NCI-H2171 treated with DMSO at 0.1 percent for 48 hours (cell line): ENCODE data around the gene MOBP.
"Not testable (repeated sequence)": the region's sequence is repeated elsewhere in the genome, so short reads cannot be mapped to it uniquely, and the experiment has no call there.

Experiments
- DNase-seq: peaks from one replicate; lab custom pipeline; 2025; lab: John Stamatoyannopoulos, UW

MOBP gene

DNA sequence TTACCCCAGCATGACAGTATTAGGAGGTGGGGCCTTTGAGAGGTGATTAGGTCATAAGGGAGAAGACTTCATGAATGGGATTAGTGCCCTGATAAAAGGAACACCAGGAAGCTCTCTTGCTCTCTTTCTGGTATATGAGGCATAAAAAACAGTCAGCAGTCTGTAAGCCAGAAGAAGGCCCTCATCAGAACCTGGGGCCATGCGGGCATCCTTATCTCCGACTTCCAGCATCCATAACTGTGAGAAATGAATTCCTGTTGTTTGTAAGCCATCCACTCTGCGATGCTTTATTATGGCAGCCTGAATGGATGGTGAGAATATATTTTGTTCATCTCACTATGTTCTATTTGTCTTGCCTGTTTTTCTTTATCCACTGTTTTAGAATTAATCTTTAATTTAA is 17.7 kb upstream of the MOBP start:
- no peak for DNase-seq

- DNase-seq: no peak
These were observed 14.3 kb upstream of the MOBP start for GRCh38 chr3:39453134-39453533.

GRCh38 chr3:39453872-39454271 is 13.6 kb upstream of the MOBP start:
- not testable (repeated sequence) for DNase-seq

DNA sequence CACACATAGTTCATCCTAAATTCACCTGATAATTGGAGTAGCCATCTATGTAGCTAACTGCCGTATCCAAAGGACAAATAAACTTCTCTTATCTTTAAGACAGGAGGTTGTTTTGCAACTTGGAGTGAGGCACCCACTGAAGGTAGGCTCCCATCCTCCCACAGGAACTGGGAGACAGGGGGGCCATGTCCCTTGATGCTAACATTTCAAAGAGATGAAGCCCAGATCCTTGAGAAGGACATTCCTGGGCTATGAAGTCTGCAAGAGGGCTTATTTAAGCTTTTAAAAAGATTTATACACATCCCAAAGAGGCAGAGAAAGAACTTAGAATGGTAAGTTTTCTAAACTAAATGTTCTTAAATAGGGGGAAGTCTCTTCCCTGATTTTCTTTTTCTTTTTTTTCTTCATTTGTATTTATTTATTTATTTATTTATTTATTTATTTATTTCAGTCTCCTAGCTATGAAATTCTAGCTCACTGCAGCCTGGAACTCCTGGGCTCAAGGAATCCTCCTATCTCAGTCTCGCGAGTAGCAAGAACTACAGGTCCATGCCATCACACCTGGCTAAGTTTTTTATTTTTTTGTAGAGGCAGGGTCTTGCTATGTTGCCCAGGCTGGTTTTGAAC is 12.8 kb upstream of the MOBP start:
- DNase-seq: no peak

DNA sequence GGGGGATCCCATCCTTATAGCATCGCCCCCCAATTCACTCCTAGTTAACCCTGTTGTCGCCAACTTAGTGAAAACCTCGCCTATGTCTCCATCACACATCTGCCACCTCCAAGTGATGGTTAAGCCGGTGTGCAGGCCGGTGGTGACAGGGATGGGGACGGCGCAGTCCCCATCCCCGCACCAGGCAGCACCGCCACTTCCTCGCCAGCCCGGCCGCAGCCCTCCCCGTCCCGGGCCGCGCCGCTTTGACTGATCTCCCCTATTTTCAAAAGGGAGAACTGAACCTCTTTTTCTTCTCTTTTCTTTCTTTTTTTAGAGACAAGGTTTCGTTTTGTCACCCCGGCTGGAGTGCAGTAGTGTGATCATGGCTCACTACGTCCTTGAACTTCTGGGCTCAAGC is 11.3 kb upstream of the MOBP start:
- no peak for DNase-seq

DNA sequence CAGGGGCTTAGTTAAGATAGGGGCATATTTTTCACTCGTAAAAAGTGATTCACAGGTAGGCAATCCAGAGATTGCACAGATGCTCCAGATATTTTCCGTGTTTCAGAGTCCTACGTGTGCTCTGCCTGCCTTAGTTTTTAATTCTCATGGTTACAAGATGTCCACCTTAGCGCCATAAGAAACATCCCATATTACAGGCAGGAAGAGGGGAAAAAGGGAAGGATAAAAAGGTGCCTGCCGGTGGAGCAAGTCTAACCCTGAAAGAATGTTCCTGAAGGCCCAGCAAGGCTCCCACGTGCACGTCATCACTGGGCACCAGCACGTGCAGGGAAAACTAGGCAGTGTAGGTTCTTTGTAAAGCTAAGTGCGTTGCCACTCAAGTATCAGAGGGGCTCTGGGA is 10.1 kb upstream of the MOBP start:
- DNase-seq: no peak

DNA sequence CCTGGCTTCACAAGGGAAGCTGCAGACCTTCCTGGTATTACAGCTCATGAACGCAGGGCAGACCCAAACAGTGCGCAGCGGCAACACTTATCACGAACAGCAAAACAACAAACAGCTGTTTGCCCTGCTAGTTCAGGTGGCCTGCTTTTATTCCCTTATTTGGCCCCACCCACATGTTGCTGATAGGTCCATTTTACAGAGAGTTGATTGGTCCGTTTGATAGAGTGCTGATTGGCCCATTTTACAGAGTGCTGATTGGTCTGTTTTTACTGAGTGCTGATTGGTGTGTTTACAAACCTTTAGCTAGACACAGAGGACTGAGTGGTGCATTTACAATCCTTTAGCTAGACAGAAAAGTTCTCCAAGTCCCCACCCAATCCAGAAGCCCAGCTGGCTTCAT is 8.9 kb upstream of the MOBP start:
- not testable (repeated sequence) for DNase-seq

GRCh38 chr3:39460677-39461076 is 6.8 kb upstream of the MOBP start:
- no peak for DNase-seq

DNA sequence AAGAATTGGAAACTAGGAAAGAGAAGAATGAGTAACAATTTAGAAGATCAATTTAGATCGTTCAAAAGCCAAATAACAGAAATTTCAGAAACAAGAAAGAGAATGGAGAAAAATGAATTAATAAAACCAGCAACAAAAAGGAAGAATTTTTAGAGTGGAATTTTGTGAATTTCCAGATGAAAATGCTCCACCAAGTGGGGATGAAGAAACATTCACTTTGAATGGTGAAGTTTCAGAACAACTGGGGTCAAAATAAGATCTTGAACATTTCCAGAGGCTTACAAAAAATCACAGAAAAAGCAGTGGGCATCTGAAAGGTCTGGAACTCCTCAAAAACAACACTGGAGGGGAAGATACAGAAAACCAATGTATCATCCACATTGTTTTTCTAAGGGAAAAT is 4.2 kb upstream of the MOBP start:
- no peak for DNase-seq

GRCh38 chr3:39466988-39467387 is 492 bp upstream of the MOBP start:
- no peak for DNase-seq

DNA sequence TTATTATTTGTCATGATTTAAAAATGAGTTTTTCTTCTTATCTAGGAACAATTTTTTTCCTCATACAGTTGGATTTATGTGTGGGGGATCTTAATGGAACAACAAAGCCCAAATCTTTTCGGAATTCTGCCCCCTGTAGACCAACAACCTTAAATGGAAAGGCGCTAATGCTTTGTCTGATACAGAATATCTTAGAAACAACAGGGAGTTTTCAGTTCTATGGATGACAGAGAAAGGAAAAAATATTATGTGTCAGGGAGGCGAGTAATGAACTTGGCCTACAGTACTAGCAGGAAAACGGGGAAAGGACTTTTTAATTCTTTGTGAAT is 592 bp downstream of the MOBP start:
- no peak for DNase-seq

DNA sequence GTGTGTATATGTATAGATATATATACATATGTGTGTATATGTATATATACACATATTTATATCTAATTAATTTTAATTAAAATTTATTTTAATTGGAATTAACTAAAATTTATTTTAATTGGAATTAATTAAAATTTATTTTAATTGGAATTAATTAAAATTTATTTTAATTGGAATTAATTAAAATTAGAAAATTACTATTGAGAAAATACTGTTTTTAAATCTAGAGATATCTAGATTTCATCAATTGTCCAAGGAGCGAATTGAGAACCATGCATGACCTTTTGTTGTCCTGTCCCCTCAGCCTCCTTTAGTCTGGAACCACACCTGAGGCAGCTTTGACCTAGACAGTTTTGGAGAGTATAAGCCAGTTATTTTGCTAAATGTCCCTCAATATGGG is 1.8 kb downstream of the MOBP start:
- DNase-seq: no peak

- no peak for DNase-seq
These were observed 2.5 kb downstream of the MOBP start for GRCh38 chr3:39469945-39470344.

DNA sequence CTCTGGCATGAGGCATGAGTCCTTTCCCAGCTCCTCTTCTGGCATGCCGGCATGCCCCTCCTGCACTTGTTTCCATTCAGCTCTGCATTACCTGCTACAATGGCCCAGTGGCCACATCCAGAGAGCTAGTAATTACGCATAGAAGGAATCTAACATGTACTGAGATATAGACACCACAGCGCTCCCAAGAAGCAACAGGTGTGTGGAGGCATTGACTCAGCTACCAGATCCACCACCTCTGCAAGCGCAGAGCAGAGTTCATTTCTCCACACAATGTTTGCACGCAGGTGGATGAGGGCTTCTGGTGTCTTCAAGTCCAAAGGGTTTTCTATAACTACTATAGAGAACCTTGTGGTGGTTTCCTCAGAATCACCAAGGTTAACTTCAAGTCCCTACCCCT is 4.2 kb downstream of the MOBP start:
- DNase-seq: no peak

DNA sequence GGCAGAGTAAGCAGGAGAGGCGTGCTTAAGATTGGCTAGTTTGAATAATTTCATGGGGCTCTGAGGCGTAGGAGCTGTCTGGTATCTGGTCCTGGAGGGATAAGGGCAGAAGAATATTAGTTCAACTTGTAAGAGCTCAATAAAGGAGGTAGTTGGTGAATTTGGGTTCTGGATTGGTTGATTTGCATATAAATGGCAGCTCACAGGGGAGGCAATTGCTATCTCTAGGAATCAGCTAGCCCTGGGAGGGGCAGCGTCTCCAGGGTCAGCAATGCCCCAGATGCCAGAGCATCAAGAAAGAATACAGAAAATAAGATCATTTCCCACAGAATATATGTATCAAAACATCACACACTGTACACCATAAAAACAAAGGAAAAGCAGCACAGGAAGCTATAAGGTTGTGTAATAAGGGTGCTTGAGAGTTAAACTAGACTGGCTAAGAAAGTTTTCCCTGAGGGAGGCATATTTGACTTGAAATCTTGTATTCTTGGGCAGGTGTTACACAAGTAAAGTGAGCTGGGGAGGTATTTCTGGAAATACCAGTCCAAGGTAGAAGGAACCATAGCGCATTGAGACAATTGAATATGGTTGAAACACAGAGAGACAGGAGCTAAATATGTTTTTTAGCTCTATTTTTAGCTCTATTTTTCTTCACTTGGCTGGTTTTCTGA is 6.1 kb downstream of the MOBP start:
- DNase-seq: no peak

DNA sequence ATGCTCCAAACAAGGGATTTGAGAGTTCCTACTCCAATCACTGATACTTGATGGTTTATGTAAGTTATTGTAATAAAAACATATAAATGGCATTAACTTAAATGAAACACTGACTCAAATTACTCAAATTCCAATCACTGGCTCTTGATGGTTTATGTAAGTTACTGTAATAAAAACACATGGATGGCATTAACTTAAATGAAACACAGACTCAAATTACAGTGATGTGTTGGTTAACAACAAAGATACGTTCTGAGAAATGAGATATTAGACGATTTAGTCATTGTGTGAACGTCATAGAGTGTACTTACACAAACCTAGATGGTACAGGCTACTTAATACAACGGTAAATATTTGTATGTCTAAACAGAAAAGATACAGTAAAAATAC is 6.6 kb downstream of the MOBP start:
- no peak for DNase-seq

- no peak for DNase-seq
These were observed 9.3 kb downstream of the MOBP start for GRCh38 chr3:39476783-39477182.

DNA sequence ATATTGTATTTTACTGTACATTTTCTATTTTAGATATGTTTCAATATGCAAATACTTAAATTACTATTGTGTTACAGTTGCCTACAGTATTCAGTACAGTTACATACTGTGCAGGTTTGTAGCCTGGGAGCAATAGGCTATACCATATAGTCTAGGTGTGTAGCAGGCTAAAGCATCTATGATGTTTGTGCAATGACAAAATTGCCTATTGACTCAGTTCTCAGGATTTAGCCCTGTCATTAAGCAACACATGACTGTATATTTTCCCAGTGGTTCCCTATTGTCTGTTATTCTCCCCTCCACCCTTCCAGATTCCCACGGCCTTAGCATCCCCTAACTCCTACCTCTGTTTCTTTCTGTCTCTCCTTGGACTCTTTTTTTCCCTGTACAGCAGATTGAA is 10.7 kb downstream of the MOBP start:
- DNase-seq: no peak

GRCh38 chr3:39479701-39480414 is 12.4 kb downstream of the MOBP start:
- DNase-seq: peak; percentile 67

GRCh38 chr3:39485547-39485946 is 18.1 kb downstream of the MOBP start:
- DNase-seq: no peak

GRCh38 chr3:39491014-39491413 is 23.5 kb downstream of the MOBP start:
- DNase-seq: no peak

DNA sequence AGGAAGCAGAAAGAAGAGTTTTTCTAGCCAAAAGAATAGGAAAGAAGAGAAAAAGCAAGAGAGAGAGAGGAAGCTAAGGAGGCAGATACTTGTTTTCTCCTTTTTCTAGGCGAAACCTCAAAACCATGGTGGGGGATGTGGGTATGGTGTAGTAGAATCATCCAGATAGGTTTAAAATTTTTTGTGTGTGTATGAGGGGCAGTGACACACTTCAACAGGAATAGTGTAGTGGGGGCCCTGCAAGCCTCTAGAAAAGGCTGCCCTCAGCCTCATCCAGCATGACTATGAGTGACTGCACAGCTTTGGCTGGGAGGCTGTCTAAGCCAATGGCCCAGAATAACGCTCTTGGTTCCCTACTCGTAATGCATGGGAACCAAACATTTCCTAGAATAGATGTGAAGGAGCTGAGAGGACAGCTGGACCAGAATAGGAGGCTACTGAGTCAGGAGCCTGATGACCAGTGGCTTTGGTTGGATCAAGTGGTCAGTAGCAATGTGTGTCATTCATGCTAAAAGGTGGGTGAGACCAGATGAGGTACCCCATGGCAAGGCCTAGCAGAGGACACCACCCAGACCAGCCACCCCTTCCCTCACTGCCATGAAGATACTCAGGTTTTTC is 24.4 kb downstream of the MOBP start:
- DNase-seq: no peak

DNA sequence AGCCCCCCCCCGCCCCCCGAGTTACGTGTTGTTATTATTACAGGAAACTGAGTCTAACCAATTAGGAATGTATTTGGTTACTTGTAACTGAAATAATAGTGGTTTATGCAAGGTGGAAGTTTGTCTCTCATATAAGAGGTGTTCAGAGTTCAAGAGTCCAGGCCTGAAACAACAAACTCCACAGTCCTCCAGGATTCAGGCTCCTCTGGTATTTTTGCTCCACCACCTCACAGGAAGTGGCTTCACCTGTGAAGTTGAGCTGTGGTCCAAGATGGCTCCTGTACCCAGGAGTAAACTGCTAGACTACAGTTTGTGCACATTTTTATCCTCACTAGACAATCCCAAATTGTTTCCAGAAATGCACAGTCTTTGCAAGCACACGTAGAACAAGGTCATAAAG is 27.3 kb downstream of the MOBP start:
- DNase-seq: no peak
